ENCODE results near the gene ANXA3.

GRCh38 chr4:78513411-78513975 lies 38.1 kb upstream of the ANXA3 start:
- TF ChIP-seq CTCF (IDR thresholded peaks at IDR 0.05): no peak
- no peak for TF ChIP-seq POLR2AphosphoS5 (IDR thresholded peaks at IDR 0.05)
- TF ChIP-seq POLR2A (IDR thresholded peaks at IDR 0.05): no peak

Measured in stomach (tissue), 4 donors.